ENCODE measurements around the gene TAOK1.
"Not testable (repeated sequence)": the region's sequence is repeated elsewhere in the genome, so short reads cannot be mapped to it uniquely, and the experiment has no call there.

Gene TAOK1

GRCh38 chr17:29389982-29390850 lies at the start of gene TAOK1:
TAOK1 (plus strand) TSS chr17:29390363; CDS start chr17:29451549, 61,186 bp downstream.
- peak; percentile 99 to 100 for DNase-seq

- no peak for DNase-seq
These were observed 48.4 kb upstream of the TAOK1 start for GRCh38 chr17:29341726-29342125.

GRCh38 chr17:29342158-29342765 lies 47.9 kb upstream of the TAOK1 start:
- no peak for DNase-seq

- DNase-seq: peak in 1 of 2 experiments; percentile 44
These were observed 45.8 kb upstream of the TAOK1 start for GRCh38 chr17:29344201-29344856.

DNA sequence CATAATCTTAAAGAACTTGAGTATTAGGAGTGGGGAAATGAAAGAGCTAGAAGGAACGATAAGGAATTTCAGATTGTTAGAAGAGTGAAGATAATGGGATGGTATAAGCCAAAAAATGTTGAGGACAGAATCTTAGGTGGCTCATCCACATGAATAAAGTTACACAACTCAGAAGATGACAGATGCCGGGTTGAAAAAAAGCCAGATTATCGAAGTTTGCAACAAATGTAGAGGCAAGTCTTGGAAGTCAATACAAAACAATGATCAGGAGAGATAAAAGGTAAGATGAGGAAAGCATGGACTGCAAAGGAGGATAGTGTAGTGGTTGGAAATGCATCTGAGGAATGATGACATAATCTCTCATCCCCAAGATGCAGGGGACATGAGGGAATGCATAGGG lies 45.1 kb upstream of the TAOK1 start:
- DNase-seq: no peak

- DNase-seq: not testable (repeated sequence)
These were observed 44.7 kb upstream of the TAOK1 start for GRCh38 chr17:29345470-29345869.

DNA sequence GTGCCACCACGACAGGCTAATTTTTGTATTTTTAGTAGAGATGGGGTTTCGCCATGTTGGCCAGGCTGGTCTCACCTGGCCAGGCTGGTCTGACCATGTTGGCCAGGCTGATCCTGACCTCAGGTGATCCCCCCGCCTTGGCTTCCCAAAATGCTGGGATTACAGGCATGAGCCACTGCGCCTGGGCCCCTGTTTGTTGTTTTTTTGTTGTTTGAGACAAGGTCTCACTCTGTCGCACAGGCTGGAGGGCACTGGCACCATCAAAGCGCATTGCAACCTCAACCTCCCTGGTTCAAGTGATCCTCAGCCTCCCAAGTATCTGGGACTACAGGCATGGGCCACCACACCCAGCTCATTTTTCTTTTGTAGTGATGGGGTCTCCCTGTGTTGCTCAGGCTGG lies 43.7 kb upstream of the TAOK1 start:
- no peak for DNase-seq

DNA sequence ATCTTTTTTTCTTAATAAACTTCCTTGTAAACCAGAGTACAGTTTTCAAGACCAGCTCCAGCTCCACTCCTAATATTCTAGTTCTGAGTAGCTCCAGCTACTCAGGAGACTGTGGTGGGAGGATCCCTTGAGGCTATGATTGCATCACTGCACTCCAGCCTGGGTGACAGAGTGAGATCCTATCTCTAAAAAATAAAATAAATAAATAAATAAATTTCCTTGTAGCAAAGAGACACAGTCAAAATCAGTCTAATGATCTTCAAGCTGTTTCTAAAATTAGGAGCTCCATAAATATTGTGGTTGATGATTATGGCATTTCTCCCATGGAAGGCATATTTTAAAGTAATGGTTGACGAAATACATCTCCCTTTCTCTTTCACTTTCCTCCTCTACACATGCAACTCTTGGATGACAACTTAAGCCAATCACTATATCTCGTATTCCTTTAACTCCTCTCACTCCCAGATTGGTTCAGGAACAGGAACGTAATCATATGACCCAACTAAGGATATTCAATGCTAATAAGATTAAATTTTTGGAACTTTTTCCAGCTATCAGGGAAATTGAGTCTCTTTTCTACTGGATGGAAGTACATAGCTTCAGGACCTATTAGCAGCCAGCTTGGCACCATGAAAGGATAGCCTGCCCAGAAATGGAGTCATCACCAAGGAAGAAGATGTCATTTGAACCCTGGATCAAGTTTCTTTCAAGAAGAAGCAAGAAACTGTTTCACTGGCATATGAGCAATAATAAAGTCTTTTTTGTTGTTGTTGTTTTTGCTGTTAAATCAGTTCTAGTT lies 42.1 kb upstream of the TAOK1 start:
- no peak for DNase-seq

DNA sequence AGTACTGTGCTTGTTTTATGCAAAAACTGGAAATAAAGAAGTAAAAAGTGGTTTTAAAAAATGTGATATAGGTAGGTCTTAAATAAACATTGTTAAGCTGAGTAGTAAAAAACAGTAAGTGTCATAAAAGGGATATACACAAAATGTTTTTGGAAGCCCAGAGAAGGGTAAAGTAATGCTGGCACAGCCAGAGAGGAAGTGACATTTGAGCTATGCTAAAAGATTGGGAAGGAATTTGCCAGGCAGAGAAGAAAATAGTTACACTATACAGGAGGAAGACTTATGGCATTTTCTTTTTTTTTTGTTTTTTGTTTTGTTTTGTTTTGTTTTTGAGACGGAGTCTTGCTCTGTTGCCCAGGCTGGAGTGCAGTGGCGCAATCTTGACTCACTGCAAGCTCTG lies 40.8 kb upstream of the TAOK1 start:
- no peak for DNase-seq

- DNase-seq: no peak
These were observed 38.0 kb upstream of the TAOK1 start for GRCh38 chr17:29352146-29352545.

DNA sequence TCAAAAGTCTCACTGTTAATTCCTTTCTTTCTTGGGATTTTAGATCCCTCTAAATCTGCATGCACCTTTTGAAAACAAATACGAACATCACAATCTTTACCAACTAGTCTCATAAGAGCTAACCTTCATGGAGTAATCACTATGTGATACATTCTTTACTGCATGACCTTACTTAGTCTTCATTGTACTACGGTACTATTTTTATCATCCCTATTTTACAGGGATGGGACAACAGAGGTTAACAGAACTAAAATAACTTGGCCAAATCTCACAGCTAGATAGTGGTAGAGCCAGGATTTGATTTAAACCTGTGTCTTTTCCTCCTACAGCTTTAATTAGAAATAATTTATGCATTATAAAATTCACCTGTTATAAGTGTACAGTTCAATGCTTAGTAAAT lies 32.9 kb upstream of the TAOK1 start:
- DNase-seq: no peak

DNA sequence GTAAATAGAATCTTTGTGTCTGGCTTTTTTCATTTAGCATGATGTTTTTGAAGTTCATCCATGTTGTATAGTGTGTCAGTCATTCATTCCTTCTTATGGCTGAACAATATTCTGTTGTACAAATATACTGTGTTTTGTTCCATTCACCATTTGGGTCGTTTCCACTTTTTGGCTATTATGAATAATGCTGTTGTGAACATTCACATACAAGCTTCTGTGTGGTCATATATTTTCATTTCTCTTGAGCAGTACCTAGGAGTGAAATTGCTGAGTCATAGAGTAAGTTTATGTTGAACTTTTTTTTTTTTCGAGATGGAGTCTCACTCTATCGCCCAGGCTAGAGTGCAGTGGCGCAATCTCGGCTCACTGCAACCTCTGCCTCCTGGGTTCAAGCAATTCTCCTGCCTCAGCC lies 32.3 kb upstream of the TAOK1 start:
- DNase-seq: no peak

DNA sequence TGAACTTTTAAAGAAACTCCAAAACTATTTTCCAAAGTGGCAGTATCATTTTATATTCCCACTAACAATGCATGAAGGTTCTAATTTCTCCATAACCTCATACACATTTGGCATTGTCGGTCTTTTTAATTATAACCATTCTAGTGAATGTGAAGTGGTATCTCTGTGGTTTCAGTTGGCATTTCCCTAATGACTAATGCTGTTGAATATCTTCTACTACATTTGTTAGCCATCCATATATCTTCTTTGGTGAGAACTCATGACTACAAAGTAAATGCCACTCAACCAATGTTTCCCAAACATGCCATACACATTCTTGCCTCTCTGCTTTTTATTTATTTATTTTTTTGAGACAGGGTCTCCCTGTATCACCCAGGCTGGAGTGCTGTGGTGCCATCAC lies 31.7 kb upstream of the TAOK1 start:
- no peak for DNase-seq

DNA sequence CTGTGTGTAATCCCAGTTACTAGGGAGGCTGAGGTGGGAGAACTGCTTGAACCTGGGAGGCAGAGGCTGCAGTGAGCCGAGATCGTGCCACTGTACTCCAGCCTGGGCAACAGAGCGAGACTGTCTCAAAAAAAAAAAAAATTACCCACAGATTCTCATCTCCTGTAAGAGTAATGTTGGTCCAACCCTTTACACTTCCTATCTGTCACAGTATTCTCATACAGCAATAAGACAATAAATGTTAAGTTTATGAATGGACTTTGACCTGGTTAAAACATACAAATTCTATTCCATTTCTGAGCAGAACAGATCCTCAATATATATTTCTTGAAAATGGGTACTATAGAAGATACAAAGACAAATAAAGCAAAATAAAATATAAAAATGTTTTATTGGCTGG lies 30.4 kb upstream of the TAOK1 start:
- no peak for DNase-seq

GRCh38 chr17:29363716-29364115 lies 26.4 kb upstream of the TAOK1 start:
- DNase-seq: no peak

DNA sequence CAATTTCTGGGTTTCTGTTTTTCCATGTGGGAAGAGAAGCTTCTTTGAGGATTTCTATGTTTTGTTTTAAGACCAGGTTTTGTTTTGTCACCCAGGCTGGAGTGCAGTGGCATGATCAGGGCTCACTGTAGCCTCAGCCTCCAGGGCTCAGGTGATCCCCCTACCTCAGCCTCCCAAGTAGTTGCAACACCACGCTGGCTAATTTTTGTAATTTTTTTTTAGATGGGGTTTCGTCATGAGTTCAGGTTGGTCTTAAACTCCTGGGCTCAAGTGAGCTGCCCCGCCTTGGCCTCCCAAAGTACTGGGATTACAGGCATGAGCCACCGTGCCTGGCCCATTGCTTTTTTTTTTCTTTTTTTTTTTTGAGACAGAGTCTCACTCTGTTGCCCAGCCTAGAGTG lies 25.5 kb upstream of the TAOK1 start:
- DNase-seq: no peak

GRCh38 chr17:29368161-29368560 lies 22.0 kb upstream of the TAOK1 start:
- no peak for DNase-seq

GRCh38 chr17:29368926-29369325 lies 21.2 kb upstream of the TAOK1 start:
- no peak for DNase-seq

- peak; percentile 63 to 87 for DNase-seq
These were observed 20.1 kb upstream of the TAOK1 start for GRCh38 chr17:29369831-29370735.

DNA sequence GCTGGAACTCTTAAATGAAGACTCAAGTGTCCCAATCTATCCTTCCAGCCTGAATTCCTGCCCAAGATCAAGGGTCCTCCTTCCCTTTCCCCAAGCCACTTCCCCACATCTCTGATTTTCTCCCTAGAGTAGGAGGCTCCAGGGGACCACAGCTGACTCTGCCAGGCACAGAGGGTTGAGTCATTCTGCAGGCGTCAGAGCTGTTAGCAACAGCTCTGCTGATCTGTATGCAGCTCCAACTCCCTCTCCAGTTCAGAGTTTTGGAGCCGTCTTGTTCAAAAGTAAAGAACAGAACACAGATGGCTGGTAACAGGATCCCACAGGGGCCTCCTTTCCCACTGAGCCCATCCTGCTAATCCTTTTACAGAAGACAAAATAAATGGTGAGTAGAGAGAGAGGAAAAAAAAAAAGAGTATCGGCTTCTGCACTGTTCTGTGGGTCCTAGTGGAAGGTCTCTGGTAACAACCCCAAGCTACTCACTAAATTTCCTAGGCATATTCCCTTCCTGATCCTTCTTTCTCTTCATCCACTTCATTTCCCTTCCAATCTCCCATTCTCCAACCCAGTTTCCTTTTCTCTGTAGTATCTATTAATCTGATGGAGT lies 13.4 kb upstream of the TAOK1 start:
- peak; percentile 99 to 100 for DNase-seq

- DNase-seq: no peak
These were observed 11.7 kb upstream of the TAOK1 start for GRCh38 chr17:29378500-29378899.
